Activated CD4-positive, alpha-beta T cell treated with anti-CD3 and anti-CD28 coated beads, Interleukin-2, amount 10 ng/mL, durations not matched to agents 24 days and 14 days (primary cell): Measurements from ENCODE around the gene LDB3. TPM values are rescaled to one million over a fixed set of nuclear protein-coding genes. Genes with fewer than 3 reads are reported as not detected.

Experiments
- DNase-seq: peaks from one replicate; pipeline ENCODE4 v3.0.0; 2022
- H3K27ac Mint-ChIP-seq: one replicate; pipeline ENCODE4 v1.8.0; 2022; ENCODE audit warnings: mild to moderate bottlenecking, mixed read lengths
- H3K27me3 Mint-ChIP-seq: one replicate; pipeline ENCODE4 v1.8.0; 2022; ENCODE audit warnings: mixed read lengths
- H3K36me3 Mint-ChIP-seq: one replicate; pipeline ENCODE4 v1.8.0; 2022; ENCODE audit warnings: low read depth, mild to moderate bottlenecking, mixed read lengths
- H3K4me1 Mint-ChIP-seq: one replicate; pipeline ENCODE4 v1.8.0; 2021; ENCODE audit warnings: mixed read lengths
- H3K4me3 Mint-ChIP-seq: one replicate; pipeline ENCODE4 v1.8.0; 2022; ENCODE audit warnings: mild to moderate bottlenecking, moderate library complexity, mixed read lengths
- H3K9me3 Mint-ChIP-seq: one replicate; pipeline ENCODE4 v1.8.0; 2021; ENCODE audit warnings: mixed read lengths
- intact Hi-C: fragments of 100-400 bp; cut with micrococcal nuclease; formaldehyde crosslinking; loops from one replicate; pipeline ENCODE4 v1.15.1; 2023
- total RNA-seq: library from RNA; stranded (reverse); gene quantifications from 2 replicates; pipeline ENCODE4 v1.2.3, GENCODE V29; 2022

The LDB3 gene
- total RNA-seq, 1 donor from 2014 or later = not detected

DNA sequence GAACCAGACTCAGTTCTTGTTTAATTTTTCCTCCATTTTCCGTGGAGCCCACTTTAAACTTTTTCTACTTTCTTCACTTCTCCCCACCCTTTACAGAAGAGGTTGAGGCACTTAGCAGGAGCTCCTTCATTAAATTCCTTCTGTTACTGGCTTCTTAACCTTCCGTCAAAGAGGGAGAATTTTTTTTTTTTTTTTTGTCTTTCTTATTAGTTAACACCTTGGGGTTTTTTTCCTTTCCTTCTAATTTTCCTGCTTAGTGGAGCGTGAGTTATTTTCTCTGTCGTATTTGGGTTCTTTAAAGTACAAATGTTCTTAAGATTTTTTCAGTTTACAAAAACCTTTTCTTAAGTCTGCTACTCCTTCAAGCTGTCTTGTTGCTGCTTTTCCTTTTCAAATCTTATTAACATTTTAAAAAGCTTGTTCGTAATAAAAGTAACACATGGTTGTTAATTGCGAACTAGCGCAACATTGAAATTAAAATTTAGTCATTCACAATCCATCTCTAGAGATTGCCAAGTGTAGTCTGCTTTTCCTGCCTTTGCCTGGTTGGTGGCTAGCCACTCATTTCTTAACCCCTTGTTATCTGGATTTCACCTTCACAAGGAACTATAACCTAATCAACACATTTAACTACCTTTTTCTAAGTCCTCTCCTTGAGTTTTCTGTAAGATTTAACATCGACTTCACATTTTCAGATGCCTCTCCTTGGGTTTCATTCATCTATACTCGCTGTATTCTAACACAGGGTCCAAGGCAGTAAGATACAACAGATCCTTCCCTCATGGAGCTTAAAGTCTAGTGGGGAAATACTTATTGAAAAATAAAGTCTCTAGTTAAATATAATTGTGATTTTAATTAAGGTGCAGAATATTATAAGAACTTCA lies 90.1 kb downstream of the LDB3 start:
- Mint-ChIP-seq H3K9me3 (no peaks in the 10 kb centered on the region), H3K4me3 (peak overlapping the region; percentile 88), H3K36me3 (peaks cover 1% of the 10 kb centered on the region), H3K27ac (no peak overlapping the region), H3K27me3 (peaks cover 43% of the 10 kb centered on the region), H3K4me1 (peaks cover 30% of the 10 kb centered on the region)
- intact Hi-C loops = loop anchor here (5.0 to 10.0 kb wide), 3 partner anchors 129 to 354 kb away; partner anchors contain the start of gene WAPL
- no peak for DNase-seq

DNA sequence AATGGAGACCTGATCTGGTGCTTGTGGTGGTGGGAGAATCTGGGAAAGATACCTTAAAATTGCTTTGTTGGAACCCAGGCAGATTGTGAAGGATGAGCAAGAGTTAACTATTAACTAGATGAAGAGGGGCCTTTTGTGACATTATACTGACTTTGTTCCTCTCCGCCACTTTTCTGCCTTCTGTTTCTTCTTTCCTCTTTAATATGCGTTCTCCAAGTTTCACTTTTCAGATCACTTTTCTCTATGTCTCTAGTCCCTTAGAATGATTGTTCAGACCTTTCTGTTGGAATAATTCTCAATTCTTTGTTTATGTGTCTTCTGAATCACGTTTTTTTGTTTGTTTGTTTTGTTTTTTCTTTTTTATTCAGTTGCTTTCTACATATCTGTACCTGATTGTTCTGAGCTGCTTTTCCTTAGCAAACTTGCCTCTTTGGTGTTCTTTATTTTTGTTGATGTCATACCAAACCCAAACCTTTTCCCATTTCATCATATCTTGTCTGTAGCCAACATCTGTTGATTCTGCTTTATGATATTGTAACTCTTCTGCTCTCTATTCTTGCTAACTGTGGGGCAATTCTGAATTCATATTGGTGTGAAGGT lies 90.9 kb downstream of the LDB3 start:
- no peak for DNase-seq
- Mint-ChIP-seq H3K27ac (no peak overlapping the region), H3K27me3 (peaks cover 42% of the 10 kb centered on the region), H3K36me3 (peaks cover 1% of the 10 kb centered on the region), H3K4me3 (no peak overlapping the region), H3K4me1 (peaks cover 30% of the 10 kb centered on the region), H3K9me3 (no peaks in the 10 kb centered on the region)
- intact Hi-C loops = loop anchor here (5.0 to 10.0 kb wide), 3 partner anchors 128 to 354 kb away; partner anchors contain the start of gene WAPL

DNA sequence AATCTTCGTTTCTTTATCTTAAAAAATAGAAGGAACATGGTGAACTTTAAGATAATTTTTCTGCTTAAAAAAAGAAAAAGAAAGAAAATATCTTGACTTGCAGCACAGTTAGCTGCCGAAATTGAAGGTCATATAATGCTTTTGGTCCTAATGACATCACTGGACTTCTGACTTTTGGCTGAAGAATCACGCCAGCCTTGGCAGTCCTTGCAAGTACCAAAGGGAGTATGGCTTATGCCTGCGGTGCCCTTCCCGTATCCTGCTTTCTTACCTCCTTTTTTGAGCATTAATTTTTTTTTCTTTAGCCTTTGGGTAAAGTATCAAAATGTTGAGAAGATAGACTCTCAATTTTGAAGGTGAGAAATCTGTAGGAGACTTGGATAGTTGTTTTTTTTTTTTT lies 95.1 kb downstream of the LDB3 start:
- H3K9me3 Mint-ChIP-seq = no peaks in the 10 kb centered on the region
- no peak for DNase-seq
- intact Hi-C loops = no loop called here
- H3K4me3 Mint-ChIP-seq = no peak overlapping the region
- H3K36me3 Mint-ChIP-seq = no peaks in the 10 kb centered on the region
- H3K27me3 Mint-ChIP-seq = peaks cover 24% of the 10 kb centered on the region
- H3K4me1 Mint-ChIP-seq = peaks cover 10% of the 10 kb centered on the region
- H3K27ac Mint-ChIP-seq = no peak overlapping the region

DNA sequence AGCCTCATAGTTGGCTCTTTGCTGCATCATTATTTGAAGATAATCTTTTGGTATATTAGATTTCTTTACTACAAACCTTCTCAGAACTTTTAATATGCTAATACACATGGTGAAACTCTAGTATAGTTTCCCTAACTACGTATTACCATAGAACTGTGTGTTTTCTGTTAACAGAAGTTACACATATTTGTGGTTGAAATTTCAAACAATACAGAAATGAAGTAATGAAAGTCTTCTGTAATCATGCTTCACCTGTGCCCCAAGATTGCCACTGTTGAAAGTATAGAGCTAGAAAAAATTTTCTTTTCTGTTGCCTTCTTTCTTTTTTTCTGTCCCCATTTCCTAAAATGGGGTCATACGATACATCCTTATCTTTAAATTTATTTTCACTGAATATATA lies 97.2 kb downstream of the LDB3 start:
- no peaks in the 10 kb centered on the region for H3K36me3 Mint-ChIP-seq
- peaks cover 5% of the 10 kb centered on the region for H3K4me1 Mint-ChIP-seq
- peaks cover 17% of the 10 kb centered on the region for H3K27me3 Mint-ChIP-seq
- H3K9me3 Mint-ChIP-seq = no peaks in the 10 kb centered on the region
- intact Hi-C loops = no loop called here
- no peak for DNase-seq
- no peak overlapping the region for H3K27ac Mint-ChIP-seq
- H3K4me3 Mint-ChIP-seq = no peak overlapping the region

DNA sequence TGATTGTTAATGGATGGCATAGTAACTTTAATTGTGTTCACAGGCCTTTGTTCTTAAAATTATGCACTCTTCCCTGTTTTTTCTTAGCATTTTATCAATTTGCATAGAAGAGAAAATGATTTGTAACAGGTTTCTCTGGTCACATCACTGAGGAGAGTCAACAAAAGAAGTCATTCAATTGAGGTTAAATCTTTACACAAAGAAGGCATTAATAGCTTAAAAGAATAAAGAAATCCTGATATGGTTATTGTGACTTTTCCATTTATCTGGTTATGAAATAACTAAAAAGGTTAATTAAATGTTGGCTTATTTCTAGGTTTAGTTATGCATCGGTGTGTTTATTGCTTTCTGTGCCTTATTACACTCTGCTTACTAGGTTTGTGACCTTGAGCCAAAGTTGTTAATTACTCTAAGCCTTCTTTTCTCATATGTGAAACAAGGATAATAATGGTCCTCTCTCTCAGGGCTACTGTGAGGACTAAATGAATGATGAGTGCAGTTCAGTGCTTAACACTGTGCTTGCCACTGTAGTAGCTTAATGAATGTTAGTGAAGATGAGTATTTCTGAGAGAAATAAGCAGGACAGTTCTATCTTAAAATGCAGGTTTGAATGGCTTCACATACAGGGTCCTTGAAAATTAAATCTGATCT lies 100.2 kb downstream of the LDB3 start:
- Mint-ChIP-seq H3K36me3 (no peaks in the 10 kb centered on the region), H3K27me3 (peaks cover 13% of the 10 kb centered on the region), H3K4me1 (peaks cover 5% of the 10 kb centered on the region), H3K4me3 (no peak overlapping the region), H3K27ac (no peak overlapping the region), H3K9me3 (no peaks in the 10 kb centered on the region)
- no peak for DNase-seq
- intact Hi-C loops = no loop called here

DNA sequence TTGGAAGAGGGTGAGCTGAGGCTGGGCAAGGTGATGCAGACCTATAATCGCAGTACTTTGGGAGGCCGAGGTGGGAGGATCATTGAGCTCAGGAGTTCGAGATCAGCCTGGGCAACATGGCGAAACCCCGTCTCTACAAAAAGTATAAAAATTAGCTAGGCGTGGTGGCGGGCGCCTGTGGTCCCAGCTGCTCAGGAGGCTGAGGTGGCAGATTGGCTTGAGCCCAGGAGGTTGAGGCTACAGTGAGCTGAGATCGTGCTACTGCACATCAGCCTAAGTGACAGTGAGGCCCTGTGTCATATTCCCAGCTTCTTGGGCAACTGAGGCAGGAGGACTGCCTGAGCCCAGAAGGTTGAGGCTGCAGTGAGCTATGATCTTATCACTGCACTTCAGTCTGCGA lies 101.7 kb downstream of the LDB3 start:
- no peak overlapping the region for H3K4me3 Mint-ChIP-seq
- intact Hi-C loops = no loop called here
- H3K27me3 Mint-ChIP-seq = peaks cover 11% of the 10 kb centered on the region
- no peak for DNase-seq
- no peaks in the 10 kb centered on the region for H3K36me3 Mint-ChIP-seq
- no peak overlapping the region for H3K27ac Mint-ChIP-seq
- H3K4me1 Mint-ChIP-seq = peaks cover 5% of the 10 kb centered on the region
- H3K9me3 Mint-ChIP-seq = no peaks in the 10 kb centered on the region

DNA sequence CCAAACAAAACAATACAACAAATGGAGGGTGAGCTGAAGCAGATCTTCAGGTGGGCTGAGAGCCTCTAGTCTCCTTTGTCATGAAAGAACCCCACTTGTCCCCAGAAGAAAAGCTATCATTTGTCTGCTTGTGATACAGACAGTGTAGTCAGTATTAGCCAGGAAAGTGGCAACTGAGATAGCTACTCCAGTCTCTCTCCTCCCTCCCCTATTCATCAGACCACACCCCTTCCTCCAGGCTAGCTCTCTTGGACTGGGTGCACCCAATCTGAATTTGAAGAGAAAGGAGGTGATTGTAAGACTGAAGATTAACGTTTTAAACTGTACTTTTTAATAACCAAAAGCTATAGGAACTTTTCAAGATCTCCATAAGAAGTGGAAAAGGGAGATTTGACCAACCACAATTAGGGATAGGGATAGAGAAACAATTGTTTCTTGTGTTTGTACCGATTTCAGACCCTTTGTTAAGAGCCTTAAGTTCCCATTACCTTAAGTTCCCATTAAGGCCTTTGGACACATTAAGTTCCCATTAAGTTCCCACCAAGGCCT lies 102.2 kb downstream of the LDB3 start:
- intact Hi-C loops = no loop called here
- Mint-ChIP-seq H3K36me3 (no peaks in the 10 kb centered on the region), H3K27me3 (peaks cover 11% of the 10 kb centered on the region), H3K4me3 (no peak overlapping the region), H3K27ac (no peak overlapping the region), H3K9me3 (no peaks in the 10 kb centered on the region), H3K4me1 (peaks cover 5% of the 10 kb centered on the region)
- no peak for DNase-seq

DNA sequence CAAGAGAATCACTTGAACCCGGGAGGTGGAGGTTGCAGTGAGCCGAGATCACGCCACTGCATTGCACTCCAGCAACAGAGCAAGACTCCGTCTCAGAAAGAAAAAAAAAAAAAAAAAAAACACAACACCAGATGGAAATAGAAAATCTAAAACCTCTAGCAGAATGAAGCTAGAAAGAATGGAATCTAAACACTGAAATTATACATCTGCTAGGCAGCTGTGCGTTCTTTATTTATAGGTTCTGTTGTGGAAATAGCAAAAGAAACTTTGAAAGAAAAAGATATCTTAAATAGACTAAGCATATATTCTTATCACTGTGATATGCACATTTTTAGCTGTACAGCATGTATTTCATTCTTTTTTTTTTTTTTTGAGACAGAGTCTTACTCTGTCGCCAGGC lies 105.2 kb downstream of the LDB3 start:
- peaks cover 11% of the 10 kb centered on the region for H3K27me3 Mint-ChIP-seq
- H3K4me3 Mint-ChIP-seq = no peak overlapping the region
- no peak for DNase-seq
- H3K36me3 Mint-ChIP-seq = no peaks in the 10 kb centered on the region
- no peaks in the 10 kb centered on the region for H3K9me3 Mint-ChIP-seq
- peaks cover 5% of the 10 kb centered on the region for H3K4me1 Mint-ChIP-seq
- intact Hi-C loops = no loop called here
- no peak overlapping the region for H3K27ac Mint-ChIP-seq

DNA sequence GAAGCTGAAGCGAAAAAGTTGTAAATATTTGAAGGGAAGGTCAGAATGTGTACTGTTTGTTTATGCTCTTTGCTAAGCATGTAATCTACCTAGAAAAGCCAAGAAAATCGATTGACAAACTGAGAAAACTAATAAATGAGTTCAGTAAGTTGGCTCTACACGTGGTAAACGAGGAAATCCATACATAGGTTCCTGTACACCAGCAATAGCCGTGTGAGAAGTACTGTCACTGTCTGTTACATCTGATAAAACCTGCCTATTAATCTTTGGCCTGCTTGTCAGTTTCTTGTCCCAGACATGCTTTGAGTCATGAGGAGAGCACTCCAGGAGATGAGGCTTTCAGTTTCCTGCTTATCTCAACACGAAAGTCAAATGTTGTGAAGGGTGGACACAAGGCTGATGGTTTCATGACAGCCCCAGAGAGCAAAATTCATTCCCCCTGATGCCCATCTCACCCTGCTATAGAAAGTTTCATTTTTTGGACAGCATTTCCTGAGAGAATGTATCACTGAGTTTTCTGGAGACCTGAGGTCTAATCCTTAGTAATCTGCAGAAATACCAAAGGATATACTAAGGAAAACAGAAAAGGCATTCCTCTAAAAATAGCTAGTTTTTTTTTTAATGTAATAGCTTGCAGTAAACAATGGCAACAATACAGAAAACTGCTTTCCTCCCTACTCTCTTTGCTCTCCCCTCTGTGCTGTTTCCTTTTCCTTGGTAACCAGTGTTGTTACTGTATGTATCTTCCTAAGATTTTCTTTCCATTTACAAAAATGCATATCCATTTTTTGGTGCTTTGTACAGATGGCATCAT lies 107.0 kb downstream of the LDB3 start:
- DNase-seq = no peak
- no peak overlapping the region for H3K27ac Mint-ChIP-seq
- no peak overlapping the region for H3K4me3 Mint-ChIP-seq
- peaks cover under 1% of the 10 kb centered on the region for H3K4me1 Mint-ChIP-seq
- H3K9me3 Mint-ChIP-seq = no peaks in the 10 kb centered on the region
- intact Hi-C loops = no loop called here
- H3K36me3 Mint-ChIP-seq = no peaks in the 10 kb centered on the region
- peaks cover 3% of the 10 kb centered on the region for H3K27me3 Mint-ChIP-seq

DNA sequence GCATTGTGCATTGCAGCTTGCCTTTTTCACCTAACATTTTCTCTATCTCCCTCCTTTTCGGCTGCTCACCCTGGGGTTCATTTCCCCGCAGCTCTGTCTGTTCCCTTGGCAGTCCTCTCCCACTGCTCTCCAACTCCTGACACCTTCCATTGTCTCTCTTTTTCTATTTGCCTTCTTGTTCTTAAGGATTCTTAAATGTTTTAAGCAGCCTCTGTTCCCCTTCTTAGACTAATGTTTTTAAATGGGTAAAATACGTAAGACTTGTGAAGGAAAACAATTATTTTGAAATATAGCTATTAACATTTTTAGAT lies 107.5 kb downstream of the LDB3 start:
- Mint-ChIP-seq H3K27ac (no peak overlapping the region), H3K36me3 (no peaks in the 10 kb centered on the region), H3K27me3 (peaks cover 3% of the 10 kb centered on the region), H3K4me3 (no peak overlapping the region), H3K9me3 (no peaks in the 10 kb centered on the region), H3K4me1 (no peaks in the 10 kb centered on the region)
- no peak for DNase-seq
- intact Hi-C loops = no loop called here

DNA sequence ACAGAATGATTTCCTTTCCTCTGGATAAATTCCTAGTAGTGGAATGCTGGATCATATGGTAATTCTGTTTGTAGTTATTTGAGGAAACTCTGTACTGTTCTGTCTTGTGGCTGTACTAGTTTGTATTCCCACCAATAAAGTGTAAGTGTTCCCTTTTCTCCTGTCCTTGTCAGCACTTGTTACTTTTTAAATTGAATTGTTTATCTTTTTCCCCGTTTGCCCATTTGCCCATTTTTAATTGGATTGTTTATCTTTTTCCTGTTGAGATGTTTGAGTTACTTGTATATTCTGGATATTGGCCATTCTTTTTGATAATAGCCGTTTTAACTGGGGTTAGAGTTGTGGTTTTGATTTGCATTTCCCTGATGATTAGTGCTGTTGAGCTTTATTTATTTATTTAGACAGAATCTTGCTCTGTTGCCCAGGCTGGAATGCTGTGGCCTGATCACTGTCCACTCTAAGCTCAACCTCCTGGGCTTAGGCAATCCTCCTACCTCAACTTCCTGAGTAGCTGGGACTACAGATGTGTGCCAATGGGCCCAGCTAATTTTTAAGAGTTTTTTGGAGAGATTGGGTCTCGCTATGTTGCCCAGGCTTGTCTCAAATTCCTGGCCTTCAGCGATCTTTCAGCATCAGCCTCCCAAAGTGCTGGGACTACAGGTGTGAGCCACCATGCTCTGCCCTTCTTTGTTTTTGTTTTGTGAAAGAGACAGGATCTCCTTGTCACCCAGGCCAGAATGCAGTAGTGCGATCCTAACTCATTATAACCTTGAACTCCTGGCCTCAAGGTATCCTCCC lies 111.1 kb downstream of the LDB3 start:
- Mint-ChIP-seq H3K4me3 (no peak overlapping the region), H3K36me3 (no peaks in the 10 kb centered on the region), H3K27me3 (peaks cover 3% of the 10 kb centered on the region), H3K4me1 (peaks cover 3% of the 10 kb centered on the region), H3K9me3 (no peaks in the 10 kb centered on the region), H3K27ac (no peak overlapping the region)
- intact Hi-C loops = no loop called here
- DNase-seq = no peak

DNA sequence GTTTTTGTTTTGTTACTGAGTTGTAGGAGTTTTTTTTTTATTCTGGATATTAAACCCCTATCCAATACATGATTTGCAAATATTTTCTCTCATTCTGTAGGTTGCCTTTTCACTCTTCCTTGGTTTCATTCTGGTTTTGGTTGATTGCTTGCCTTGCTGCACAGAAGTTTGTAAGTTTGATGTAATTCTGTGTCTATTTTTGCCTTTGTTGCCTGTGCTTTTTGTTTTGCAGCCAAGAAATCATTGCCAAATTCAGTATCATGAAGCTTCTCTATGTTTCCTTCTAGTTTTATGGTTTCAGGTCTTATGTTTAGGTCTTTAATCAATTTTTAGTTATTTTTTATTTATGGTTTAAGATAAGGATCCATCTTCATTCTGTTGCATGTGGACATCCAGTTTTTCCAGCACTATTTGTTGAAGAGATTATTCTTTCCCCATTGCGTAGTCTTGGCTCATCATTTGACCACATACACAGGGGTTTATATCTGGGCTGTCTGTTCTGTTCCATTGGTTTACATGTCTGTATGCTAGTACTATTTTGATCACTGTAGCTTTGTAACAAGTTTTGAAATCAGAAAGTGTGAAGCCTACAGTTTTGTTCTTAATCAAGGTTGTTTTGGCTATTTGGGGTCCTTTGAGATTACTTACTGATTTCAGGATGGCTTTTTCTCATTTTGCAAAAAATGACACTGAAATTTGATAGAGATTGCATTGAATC lies 114.5 kb downstream of the LDB3 start:
- DNase-seq = no peak
- Mint-ChIP-seq H3K9me3 (peaks cover 4% of the 10 kb centered on the region), H3K27me3 (peaks cover 8% of the 10 kb centered on the region), H3K27ac (no peak overlapping the region), H3K36me3 (no peaks in the 10 kb centered on the region), H3K4me1 (peaks cover 3% of the 10 kb centered on the region), H3K4me3 (no peak overlapping the region)
- intact Hi-C loops = no loop called here
